Transverse colon (tissue), 4 donors: ENCODE data around the gene SLC39A3.

Source experiments
- CTCF ChIP-seq, 5 experiments: fragments of 200-600 bp in 3 of 5; fragments of 450-650 bp in 2 of 5; sonication (generic) in 3 of 5; IDR thresholded peaks; 1 replicate in 2 of 5; 2 replicates in 3 of 5; pipeline ENCODE4 v1.5.1; 2016 to 2017; ENCODE audit warnings: antibody characterized with exemption in 5 of 5, inconsistent platforms in 3 of 5, mild to moderate bottlenecking in 2 of 5, moderate library complexity in 1 of 5
- EP300 ChIP-seq: sonication (generic); formaldehyde crosslinking; IDR thresholded peaks from one replicate; pipeline ENCODE4 v1.6.1; 2017; ENCODE audit warnings: antibody characterized with exemption, low read depth
- POLR2AphosphoS5 ChIP-seq, 3 donors: sonication (generic); formaldehyde crosslinking; IDR thresholded peaks; one replicate each; pipeline ENCODE4 v1.6.1; 2016; ENCODE audit warnings: antibody characterized with exemption in 3 of 3

GRCh38 chr19:2787115-2787514 is 47.3 kb upstream of the SLC39A3 start:
- TF ChIP-seq CTCF (IDR thresholded peaks at IDR 0.05) = no peak
- no peak for TF ChIP-seq POLR2AphosphoS5 (IDR thresholded peaks at IDR 0.05)
- no peak for TF ChIP-seq EP300
